Left ventricle myocardium inferior (tissue), 1 donor: ENCODE results near the gene NLGN3. TPM values are rescaled to one million over a fixed set of nuclear protein-coding genes. Genes with fewer than 3 reads are reported as not detected.

Experiments used
- DNase-seq: peaks from one replicate; pipeline ENCODE4 v3.0.0-alpha.2; 2020
- H3K27ac ChIP-seq: fragments of 200-600 bp; replicated peaks from 2 replicates; pipeline ENCODE4 v1.8.0; 2021
- H3K27me3 ChIP-seq: fragments of 200-600 bp; 2 replicates; pipeline ENCODE4 v1.8.0; 2021; ENCODE audit warnings: low read depth
- H3K36me3 ChIP-seq: fragments of 200-600 bp; 2 replicates; pipeline ENCODE4 v1.8.0; 2021
- H3K4me1 ChIP-seq: fragments of 200-600 bp; 2 replicates; pipeline ENCODE4 v1.8.0; 2021
- H3K4me3 ChIP-seq: fragments of 200-600 bp; 2 replicates; pipeline ENCODE4 v1.8.0; 2021; ENCODE audit warnings: mild to moderate bottlenecking, moderate library complexity
- H3K9me3 ChIP-seq: fragments of 200-600 bp; replicated peaks from 2 replicates; pipeline ENCODE4 v1.8.0; 2021
- CTCF ChIP-seq: fragments of 200-600 bp; IDR thresholded peaks from 2 replicates; pipeline ENCODE4 v1.8.0; 2021; ENCODE audit warnings: antibody characterized with exemption, mild to moderate bottlenecking, borderline replicate concordance
- intact Hi-C: fragments of 100-400 bp; cut with micrococcal nuclease; formaldehyde crosslinking; loops from one replicate; pipeline ENCODE4 v1.11.0; 2022
- total RNA-seq: library from RNA; stranded (reverse); fragmentation: NEBNext Ultra II Directional; extraction: Animal tissue kit (Norgen Biotek cat#: 25700); gene quantifications from one replicate; pipeline ENCODE4 v1.2.1, GENCODE V29; 2021
- donor health status: DM: no; HTN: yes; CAD: no; lungs with severe emphysema.

The NLGN3 gene
- total RNA-seq, 1 donor from 2014 or later: 0.41 TPM

DNA sequence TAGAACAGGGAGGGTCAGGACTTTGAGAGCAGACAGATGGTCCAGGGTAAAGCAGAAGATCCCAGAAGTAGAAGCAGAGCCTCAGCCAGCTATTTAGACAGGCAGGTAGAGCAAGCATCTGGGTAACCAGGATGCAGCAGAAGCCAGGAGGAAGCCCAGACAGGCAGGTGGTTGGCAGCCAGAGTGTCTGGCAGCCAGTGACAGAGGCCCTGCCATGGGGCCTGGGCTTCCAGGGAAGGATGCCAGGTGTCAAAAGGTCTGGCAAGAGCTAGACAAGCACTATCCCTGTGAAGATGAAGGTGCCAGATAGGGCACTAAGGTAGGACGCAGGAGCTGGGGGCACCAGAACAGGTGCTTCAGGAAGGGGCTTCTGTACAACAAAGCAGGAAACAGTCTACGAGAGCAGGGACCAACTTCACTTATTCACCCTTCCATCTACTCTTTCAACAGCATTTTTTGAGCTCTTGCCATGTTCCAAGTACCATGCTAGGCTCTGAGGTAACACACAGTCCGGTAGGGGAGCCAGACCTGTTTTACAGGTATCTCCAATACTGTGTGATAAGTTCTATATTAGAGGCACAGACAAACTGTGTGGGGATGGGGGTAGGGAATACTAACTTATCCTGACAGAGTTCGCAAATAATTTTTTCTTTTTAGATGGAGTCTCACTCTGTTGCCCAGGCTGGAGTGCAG lies 40.3 kb downstream of the NLGN3 start:
- intact Hi-C loops: no loop called here

GRCh38 chrX:71191248-71191647 lies 46.6 kb downstream of the NLGN3 start:
- no peak overlapping the region for H3K4me3 ChIP-seq
- H3K9me3 ChIP-seq: no peaks in the 10 kb centered on the region
- DNase-seq: no peak
- no peaks in the 10 kb centered on the region for H3K36me3 ChIP-seq
- H3K27ac ChIP-seq: no peak overlapping the region
- no peak for TF ChIP-seq CTCF
- H3K27me3 ChIP-seq: no peaks in the 10 kb centered on the region
- intact Hi-C loops: no loop called here
- H3K4me1 ChIP-seq: no peaks in the 10 kb centered on the region

More for the DNA sequence above, 40.3 kb downstream of the NLGN3 start:
- no peaks in the 10 kb centered on the region for H3K9me3 ChIP-seq
- no peak overlapping the region for H3K27ac ChIP-seq
- no peak for TF ChIP-seq CTCF
- DNase-seq: no peak
- peaks cover 6% of the 10 kb centered on the region for H3K4me1 ChIP-seq
- H3K4me3 ChIP-seq: no peak overlapping the region
- no peaks in the 10 kb centered on the region for H3K36me3 ChIP-seq
- H3K27me3 ChIP-seq: no peaks in the 10 kb centered on the region

DNA sequence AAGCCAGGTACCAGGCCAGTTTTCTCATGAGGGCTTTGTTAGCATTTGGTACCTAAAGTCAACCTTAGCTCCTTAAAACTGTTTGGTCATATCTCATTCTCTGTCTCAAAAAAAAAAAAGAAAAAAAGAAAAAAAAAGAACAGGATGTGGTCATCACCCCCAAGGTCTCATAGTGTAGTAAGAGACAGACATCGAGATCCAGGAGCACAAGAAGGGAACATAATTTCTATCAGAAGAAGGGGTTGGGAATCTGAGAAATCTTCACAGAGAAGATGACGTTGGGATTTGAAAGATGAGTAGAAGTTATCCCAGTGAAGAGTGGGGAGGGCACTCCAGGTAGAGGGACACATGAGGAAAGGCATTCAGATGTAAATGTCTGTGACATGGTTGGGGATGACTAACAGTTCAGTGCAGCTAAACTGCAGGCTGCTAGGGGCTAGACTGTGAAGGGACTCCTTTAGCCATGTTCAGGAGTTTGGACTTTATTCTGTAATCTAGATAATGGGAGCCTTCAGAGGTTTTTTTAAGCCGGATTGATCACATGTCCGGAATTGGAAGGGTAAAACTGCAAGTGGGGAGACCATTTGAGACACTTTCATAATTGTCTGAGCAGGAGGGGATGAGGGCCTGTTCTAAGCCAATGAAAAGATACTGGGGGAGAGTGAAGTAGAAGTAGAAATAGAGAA lies 51.5 kb downstream of the NLGN3 start:
- Histone ChIP-seq H3K4me1 (no peaks in the 10 kb centered on the region), H3K27ac (no peak overlapping the region), H3K9me3 (no peaks in the 10 kb centered on the region), H3K4me3 (no peak overlapping the region), H3K27me3 (no peaks in the 10 kb centered on the region), H3K36me3 (no peaks in the 10 kb centered on the region)
- TF ChIP-seq CTCF: no peak
- intact Hi-C loops: no loop called here
- DNase-seq: no peak

DNA sequence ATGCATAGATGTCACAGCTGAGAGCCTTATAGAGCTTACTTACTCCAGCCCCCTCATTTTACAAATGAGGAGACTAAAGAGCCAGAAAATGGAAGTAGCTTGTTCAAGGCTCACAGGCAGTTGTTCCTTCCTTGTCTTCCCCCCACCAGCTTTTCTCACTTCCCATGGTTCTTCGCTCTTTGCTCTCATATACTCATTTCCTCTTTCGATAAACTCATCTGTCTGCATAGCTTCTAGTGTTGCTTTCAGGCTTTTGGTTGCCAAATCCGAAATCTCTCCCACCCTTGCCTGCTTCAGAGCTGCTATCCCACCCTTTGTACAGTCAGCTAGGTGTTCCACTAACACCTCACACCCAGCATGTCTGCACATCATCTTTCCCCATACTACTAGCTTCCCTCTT lies 53.4 kb downstream of the NLGN3 start:
- no peaks in the 10 kb centered on the region for H3K4me1 ChIP-seq
- no peak for TF ChIP-seq CTCF
- no peaks in the 10 kb centered on the region for H3K36me3 ChIP-seq
- no peak overlapping the region for H3K27ac ChIP-seq
- intact Hi-C loops: no loop called here
- no peak for DNase-seq
- H3K9me3 ChIP-seq: no peaks in the 10 kb centered on the region
- no peaks in the 10 kb centered on the region for H3K27me3 ChIP-seq
- peak overlapping the region; percentile 14 for H3K4me3 ChIP-seq

- no peak for TF ChIP-seq CTCF
- no peak for DNase-seq
- no peak overlapping the region for H3K27ac ChIP-seq
- no peaks in the 10 kb centered on the region for H3K9me3 ChIP-seq
- intact Hi-C loops: no loop called here
- no peaks in the 10 kb centered on the region for H3K27me3 ChIP-seq
- no peaks in the 10 kb centered on the region for H3K36me3 ChIP-seq
- H3K4me3 ChIP-seq: no peak overlapping the region
- H3K4me1 ChIP-seq: no peaks in the 10 kb centered on the region
Observed at GRCh38 chrX:71199252-71200008, 54.8 kb downstream of the NLGN3 start.
